Measurements from ENCODE around the gene SNURF.
"Not testable (repeated sequence)": the region's sequence is repeated elsewhere in the genome, so short reads cannot be mapped to it uniquely, and the experiment has no call there.

SNURF gene, protein sequence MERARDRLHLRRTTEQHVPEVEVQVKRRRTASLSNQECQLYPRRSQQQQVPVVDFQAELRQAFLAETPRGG

GRCh38 chr15:24954783-24955530 is at the start of gene SNURF, which contains the start of gene SNRPN:
SNURF (plus strand) TSS chr15:24954987; CDS start chr15:24955049, 62 bp downstream.
SNRPN (plus strand) TSS chr15:24954987; CDS start chr15:24974454, 19,467 bp downstream.
- DNase-seq (ENCODE audit: low read depth in 2 of 2) = peak; percentile 32 to 33

DNA sequence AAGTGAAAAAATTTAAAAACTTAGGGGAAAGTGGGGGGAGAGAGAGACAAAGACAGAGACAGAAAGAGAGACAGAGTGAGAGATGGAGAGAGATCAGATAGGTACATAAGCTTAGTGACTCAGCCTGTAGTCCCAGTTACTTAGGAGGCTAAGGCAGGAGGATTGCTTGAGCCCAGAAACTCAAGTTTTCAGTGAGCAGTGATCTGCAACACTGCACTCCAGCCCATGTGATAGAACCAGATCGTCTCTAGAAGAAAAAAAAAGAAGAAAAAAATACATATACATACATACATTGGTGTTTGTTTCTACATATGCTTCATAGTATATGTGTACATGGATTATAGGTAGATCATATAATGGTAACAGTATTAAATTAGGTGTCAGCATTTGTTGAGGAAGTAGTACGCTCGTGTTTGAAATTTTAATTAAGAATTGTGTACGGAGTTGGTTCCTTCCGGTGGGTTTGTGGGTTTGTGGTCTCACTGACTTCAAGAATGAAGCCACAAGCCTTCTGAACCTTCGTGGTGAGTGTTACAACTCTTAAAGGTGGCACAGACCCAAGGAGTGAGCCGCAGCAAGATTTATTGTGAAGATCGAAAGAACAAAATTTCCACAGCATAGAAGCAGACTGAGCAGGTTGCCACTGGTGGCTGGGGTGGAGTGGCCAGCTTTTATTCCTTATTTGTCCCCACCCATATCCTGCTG is 38.3 kb upstream of the SNURF start:
- DNase-seq (ENCODE audit: low read depth in 2 of 2) = no peak

- DNase-seq (ENCODE audit: low read depth in 2 of 2) = no peak
These were observed 37.4 kb upstream of the SNURF start for GRCh38 chr15:24917431-24917830.

DNA sequence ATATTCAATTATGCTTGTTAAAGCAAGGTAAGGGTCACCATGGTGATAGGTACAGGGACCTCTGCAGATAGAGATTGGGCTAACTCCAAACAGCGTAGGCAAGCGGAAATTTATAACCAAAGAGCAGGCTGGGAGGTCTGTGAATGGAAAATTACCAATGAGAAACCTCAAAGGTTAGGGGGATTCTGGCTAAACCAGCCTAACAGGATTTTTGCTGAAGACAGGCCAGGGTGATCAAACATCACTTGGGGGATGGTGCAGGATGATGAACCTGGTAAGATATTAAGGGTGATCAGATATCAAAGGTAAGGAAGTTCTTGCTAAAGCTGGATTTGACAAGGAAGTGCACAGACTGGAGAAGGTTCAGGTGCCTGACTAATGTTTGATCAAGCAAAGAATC is 35.3 kb upstream of the SNURF start:
- DNase-seq (ENCODE audit: low read depth in 2 of 2) = no peak

DNA sequence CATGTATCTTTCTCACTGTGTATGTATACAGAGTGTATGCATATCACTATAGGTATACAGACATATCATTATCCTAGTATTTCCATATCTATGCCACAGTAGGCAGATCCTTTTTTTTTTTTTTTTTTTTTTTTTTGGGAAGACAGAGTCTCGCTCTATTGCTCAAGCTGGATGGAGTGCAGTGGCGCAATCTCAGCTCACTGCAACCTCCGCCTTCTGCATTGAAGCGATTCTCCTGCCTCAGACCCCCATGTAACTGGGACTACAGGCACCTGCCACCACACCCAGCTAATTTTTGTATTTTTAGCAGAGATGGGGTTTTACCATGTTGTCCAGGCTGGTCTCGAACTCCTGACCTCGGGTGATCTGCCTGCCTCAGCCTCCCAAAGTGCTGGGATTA is 32.0 kb upstream of the SNURF start:
- DNase-seq (ENCODE audit: low read depth in 2 of 2) = not testable (repeated sequence)

DNA sequence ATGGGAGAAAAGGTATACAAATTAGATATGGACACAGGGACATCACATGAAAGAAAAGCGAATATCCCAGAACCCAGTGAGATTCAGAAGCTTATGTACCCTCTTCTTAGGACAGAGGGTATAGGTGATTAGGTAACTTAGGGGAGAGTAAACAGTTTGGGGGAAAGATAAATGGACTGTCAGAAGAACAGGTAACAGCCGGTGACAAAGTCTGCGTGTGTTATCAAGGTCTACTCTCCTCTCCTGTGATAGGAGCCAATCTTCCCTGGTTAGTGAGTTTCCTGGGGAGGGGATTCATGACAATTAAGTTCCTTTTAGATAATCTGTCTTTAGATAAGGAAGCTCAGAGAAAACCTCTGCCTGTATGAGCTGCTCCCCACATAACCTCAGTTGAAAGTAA is 30.6 kb upstream of the SNURF start:
- no peak for DNase-seq (ENCODE audit: low read depth in 2 of 2)

DNA sequence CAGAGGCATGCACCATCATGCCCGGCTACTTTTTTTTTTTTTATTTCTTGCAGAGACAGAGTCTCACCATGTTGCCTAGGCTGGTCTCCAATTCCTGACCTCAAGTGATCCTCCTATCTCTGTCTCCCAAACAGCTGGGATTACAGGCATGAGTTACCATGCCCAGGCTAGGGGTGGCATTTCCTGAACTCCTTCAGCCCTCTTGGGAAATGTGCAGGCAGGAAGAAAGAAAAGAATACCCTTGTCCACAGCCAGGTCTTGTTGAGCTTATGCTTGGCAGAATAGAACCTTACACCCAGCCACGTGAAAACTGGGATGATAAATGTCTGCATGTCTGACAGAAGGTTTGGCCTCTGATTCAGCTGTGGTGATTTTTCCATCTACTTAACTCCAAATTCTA is 30.2 kb upstream of the SNURF start:
- no peak for DNase-seq (ENCODE audit: low read depth in 2 of 2)

DNA sequence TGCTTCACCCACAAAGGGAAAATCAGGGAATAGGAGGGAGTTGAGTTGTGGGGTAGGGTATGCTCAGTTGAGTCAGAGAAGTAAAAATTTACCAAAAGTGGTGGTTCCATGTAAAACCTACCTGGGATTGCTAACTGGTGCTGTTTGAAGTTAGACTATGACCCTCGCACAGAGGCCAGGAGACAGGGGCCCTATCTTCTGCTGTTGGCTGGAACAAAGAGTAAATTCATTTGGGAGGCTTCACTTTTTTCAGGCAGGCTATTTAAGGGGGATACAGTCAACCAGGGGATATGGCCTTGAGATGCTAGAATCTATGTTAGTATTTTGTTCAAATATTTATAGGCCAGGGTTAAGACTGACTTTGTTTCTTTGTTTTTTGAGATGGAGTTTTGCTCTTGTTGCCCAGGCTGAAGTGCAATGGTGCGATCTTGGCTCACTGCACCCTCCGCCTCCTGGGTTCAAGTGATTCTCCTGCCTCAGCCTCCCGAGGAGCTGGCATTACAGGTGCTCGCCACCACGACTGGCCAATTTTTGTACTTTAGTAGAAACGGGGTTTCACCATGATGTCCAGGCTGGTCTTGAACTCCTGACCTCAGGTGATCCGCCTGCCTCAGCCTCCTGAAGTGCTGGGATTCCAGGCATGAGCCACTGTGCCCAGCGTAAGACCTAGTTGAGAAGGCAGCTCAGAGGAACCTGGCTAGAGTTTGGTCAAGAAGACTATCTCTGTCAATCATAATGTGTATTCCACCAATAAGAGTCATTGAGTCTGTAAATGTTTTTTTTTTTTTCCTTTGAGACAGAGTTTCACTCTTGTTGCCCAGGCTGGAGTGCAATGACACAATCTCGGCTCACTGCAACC is 22.7 kb upstream of the SNURF start:
- DNase-seq (ENCODE audit: low read depth in 2 of 2) = not testable (repeated sequence)

DNA sequence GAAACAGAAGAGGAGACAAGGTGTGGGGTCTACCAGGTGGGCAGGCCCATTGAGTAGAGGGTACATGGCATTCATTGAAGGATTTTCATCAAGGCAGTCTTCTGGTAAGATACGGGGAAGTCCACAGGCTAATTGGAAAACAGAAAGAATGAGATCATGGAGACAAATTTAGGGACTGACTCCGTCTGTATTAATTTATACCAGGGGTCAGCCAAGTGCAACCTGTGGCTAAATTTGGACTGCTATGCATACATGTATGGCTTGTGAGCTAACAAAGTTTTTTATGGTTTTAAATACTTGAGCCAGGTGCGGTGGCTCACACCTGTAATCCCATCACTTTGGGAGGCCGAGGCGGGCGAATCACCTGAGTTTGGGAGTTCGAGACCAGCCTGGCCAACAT is 21.1 kb upstream of the SNURF start:
- no peak for DNase-seq (ENCODE audit: low read depth in 2 of 2)

DNA sequence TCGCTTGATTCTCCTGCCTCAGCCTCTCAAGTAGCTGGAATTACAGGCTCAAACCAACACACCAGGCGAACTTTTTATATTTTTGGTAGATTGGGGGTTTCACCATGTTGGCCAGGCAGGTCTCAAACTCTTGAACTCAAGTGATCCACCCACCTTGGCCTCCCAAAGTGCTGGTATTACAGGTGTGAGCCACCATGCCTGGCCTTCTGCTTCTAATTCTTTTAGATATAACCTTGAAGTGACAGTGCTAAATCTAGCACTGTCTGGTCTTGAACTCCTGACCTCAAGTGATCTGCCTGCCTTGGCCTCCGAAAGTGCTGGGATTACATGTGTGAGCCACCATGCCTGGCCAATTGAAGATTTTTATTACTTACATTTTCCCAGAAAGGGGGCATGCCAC is 16.6 kb upstream of the SNURF start:
- not testable (repeated sequence) for DNase-seq (ENCODE audit: low read depth in 2 of 2)

GRCh38 chr15:24940236-24940635 is 14.6 kb upstream of the SNURF start:
- no peak for DNase-seq (ENCODE audit: low read depth in 2 of 2)

- no peak for DNase-seq (ENCODE audit: low read depth in 2 of 2)
These were observed 11.4 kb upstream of the SNURF start for GRCh38 chr15:24943361-24943760.

- DNase-seq (ENCODE audit: low read depth in 2 of 2) = no peak
These were observed 9.8 kb upstream of the SNURF start for GRCh38 chr15:24944954-24945353.

- no peak for DNase-seq (ENCODE audit: low read depth in 2 of 2)
These were observed 9.1 kb upstream of the SNURF start for GRCh38 chr15:24945711-24946110.

- no peak for DNase-seq (ENCODE audit: low read depth in 2 of 2)
These were observed 6.3 kb upstream of the SNURF start for GRCh38 chr15:24948495-24948894.

DNA sequence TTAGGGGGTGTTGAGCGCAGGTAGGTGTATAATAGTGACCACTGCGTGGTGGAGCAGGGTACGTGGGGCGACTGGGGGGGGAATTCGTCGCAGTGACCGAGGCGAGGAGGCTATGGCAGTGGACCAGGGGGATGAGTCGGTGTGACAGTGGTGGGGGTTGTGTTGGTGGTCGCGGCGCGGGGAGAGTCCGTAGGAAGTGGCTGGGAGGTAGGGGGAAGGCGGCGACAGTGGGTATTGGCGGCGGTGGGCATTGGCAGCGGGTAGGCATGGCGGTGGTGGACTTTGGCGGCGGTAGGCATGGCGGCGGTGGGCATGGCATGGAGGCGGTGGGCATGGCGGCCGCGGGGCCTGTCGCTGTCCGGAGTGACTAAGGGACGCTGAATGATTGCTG is 739 bp downstream of the SNURF start:
- no peak for DNase-seq (ENCODE audit: low read depth in 2 of 2)

DNA sequence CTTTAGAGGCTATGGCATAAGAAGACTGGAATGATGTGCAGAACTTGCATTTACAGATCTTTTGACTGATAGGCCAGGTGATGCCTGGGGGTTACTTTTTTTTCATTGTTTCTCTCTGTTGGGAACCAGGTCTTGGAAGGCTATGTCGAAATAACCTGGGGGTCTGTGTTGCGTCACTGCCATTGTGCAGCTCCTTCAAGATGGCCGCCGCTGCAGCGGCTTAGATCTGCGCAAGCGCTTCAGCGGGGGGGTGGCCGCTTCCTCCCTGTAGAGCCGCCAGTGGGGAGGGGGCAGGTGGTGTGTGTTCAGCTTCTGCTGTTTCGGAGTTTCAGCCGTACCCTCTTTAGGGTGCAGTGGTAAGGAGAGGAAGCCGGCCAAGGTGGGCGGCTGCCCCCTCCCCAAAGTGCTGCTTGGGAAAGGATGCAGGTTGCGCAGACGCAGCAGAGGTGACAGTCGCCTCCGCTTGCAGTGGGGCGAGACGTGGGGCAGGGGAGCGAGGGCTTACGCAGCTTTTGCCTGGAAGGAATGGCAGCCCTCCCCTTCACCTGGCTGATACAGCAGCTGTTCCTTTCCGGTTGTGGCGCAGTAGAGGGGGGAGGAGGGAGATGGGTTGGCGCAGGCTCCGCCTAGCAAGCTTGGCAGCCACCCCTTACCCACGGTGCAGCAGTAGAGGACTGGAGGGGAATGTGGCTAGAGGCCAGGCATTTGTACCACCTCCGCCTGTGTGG is 1.5 kb downstream of the SNURF start:
- peak in 1 of 2 donors; percentile 54 for DNase-seq (ENCODE audit: low read depth in 2 of 2)

- no peak for DNase-seq (ENCODE audit: low read depth in 2 of 2)
These were observed 2.9 kb downstream of the SNURF start for GRCh38 chr15:24957691-24958090.

DNA sequence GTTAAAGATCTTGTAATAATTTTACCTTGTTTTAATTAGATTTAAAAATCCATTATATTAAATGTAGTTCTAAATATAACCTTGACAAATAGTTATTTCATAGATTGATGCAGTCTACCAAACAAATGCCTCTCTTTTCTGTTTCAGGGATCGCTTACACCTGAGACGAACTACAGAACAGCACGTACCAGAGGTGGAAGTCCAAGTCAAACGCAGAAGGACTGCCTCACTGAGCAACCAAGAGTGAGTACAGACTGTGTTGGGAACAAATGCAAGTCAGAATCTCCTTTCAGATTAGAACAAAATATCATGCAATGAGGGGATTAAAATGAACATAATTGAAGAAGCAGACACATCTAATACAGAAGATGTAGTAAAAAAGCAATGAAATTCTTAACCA is 7.2 kb downstream of the SNURF start:
- DNase-seq (ENCODE audit: low read depth in 2 of 2) = no peak

GRCh38 chr15:24962880-24963279 is 8.1 kb downstream of the SNURF start:
- no peak for DNase-seq (ENCODE audit: low read depth in 2 of 2)

DNA sequence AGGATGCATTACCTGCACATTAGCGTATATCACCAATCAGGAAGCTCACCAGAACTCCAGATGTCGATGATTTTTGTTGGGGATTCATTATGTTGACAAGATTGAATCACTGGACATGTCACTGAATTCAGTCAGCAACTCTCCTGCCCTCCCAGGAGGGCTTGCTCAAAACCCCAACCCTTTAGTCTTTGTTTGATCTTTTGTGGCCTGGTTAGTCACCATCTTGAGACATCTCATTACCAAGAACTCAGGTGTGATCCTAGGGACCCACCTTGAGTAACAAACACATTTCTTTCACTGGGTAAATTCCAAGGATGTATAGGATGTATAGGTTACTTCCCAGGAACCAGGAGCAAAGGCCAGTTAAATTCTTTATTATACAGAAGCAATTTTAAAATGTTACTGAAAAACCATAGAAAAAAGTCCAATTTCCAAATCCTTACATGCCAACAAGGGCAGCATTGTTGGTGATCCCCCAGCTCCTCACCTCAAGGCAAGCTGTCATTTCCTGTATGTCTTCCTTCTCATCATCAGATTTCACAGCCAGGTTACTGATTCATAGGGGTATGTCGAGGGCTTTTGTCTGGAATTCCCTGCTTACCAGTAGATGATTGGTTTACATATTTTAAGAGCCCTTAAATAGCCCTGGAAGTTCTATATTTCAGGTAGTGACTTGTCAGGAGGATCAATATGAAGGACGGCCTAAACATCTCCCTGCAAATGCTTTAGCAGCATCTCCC is 11.7 kb downstream of the SNURF start:
- DNase-seq (ENCODE audit: low read depth in 2 of 2) = no peak

Measured in activated CD8-positive, alpha-beta memory T cell treated with anti-CD3 and anti-CD28 coated beads for 4 hours (primary cell).